Measurements from ENCODE around the gene CAMK1D.

GRCh38 chr10:12600652-12601051 is 251.3 kb downstream of the CAMK1D start:
- TF ChIP-seq CTCF (IDR thresholded peaks at IDR 0.05) (no peak), POLR2A (IDR thresholded peaks at IDR 0.05) (no peak)
